GM20431 (cell line): ENCODE results near the gene KRT33A.
"Not testable (repeated sequence)": the region's sequence is repeated elsewhere in the genome, so short reads cannot be mapped to it uniquely, and the experiment has no call there.

Source experiments
- in situ Hi-C: fragments of 300-500 bp; cut with MseI, MboI; formaldehyde crosslinking; loops from one replicate; pipeline ENCODE4 v1.15.0; 2020; ENCODE audit warnings: low sequenced_read_pairs; ENCODE audit not compliant: unreplicated experiment

KRT33A gene

DNA sequence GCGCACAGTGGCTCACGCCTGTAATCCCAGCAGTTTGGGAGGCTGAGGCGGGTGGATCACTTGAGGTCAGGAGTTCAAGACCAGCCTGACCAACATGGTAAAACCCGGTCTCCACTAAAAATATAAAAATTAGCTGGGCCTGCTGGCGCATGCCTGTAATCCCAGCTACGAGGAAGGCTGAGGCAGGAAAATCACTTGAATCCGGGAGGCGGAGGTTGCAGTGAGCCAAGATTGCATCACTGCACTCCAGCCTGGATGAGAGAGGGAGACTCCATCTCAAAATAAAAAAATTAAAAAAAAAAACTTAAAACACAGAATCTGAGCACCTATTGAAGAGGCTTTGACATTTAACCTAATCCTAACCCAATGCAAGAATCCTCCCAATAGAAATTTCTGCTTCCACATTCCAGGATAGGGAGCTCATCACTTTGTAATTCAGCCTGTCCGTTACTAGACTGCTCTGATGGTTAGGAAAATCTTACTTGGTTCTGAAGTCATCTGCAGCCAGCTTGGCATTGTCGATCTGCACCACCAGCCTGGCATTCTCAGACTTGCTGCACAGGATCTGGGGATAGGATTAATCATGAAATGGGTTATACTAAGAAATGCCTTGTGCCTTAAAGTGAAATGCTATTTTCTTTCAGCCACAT, 16.9 kb upstream of the KRT33A start:
- in situ Hi-C loops, result no loop called here

GRCh38 chr17:41366070-41366469, 15.4 kb upstream of the KRT33A start:
- in situ Hi-C loops, result no loop called here

- in situ Hi-C loops, result no loop called here
Observed at GRCh38 chr17:41363881-41364280, 13.3 kb upstream of the KRT33A start.

GRCh38 chr17:41360296-41360995, 9.8 kb upstream of the KRT33A start:
- in situ Hi-C loops, result no loop called here

DNA sequence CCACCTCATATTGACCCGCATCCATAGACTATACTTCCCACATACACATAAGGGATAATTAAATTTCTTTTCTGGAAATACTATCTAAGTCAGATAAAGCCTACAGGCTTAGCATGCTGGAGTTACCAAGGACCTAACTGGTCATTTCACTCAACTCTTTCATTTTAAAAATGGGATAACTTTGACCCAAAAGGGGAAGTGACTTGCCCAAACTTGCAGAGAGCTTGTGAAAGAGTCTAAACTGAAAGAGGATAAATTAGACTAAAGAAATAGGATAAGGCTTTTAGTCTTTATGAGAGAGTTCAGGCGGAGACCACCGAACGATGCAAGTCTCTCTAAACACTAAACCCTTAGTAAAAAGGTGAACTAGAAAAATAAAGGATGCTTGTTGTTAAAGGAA, 3.9 kb upstream of the KRT33A start:
- in situ Hi-C loops, result no loop called here

DNA sequence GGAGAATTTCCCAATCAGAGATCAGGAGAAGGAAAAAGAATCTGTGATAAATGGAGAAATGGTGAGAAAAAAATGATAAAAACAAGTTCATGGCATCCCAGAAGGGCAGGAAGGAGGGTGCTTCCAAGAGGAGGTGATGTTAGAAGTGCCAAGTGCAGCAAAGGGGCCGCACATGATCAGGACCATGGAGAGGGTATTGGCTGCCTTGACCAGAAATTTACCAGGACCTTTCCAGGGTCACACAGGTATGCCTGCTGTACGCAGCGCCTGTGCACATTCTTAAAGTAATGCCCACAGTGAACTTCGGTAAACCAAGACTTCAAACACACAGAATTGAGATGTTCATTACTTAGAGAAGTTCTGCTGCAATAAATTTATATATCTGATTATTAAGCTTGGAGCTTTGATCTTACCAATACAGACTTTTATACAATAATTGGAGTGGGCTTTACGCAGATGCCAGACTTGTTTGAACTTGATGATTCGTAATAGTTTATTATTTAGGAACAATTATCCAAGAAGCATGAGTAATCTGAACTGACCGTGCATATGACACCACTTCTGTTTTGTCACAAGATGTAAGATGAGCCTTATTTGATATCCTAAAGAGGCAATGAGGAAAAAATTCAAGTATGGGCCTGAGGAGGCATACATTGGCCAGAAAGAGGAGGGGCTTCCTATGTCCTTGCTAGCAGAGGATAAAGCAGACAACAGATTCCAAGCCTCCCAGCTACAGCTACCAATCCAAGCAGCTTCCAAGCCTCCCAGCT, 2.2 kb upstream of the KRT33A start:
- in situ Hi-C loops, result no loop called here

GRCh38 chr17:41351177-41351576, 549 bp upstream of the KRT33A start:
- in situ Hi-C loops, result no loop called here

DNA sequence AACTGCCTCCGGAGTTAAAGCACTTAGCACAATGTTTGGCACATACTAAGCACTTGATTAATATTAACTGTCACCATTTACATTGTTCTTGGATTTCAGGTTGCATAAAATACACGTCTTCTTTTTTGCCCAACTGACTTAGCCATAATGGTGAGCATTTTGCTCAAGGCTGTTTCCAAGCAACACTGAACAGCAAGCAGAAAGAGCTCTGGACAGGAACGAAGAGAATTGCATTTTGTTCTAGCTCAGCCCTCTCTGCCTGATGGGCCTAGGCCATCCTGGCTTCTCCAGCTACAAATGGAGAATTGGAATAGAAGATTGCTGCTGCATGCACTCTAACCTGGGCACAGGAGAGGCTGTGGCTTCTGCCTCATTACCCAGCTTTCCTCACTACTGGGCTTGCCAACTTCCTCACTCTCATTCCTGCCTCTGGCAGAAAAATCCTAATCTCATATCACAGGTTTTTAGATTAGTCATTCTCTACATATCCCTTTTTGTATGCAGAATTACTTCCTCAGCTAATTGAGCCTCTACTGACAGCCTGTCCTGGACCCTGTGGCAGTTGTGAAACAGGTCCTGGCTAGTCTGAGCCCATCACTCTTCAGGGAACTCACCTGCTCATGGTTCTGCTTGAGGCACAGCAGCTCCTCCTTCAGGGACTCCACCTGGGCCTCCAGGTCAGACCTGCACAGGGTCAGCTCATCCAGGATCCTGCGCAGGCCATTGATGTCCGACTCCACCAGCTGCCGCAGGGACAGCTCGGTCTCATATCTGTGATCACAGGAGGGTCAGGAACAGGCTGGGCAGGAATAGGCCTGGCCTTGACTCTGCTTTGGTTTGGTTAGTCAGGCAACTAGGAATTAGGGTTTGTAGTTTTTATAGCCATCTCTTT, 2.5 kb downstream of the KRT33A start:
- in situ Hi-C loops, result no loop called here

DNA sequence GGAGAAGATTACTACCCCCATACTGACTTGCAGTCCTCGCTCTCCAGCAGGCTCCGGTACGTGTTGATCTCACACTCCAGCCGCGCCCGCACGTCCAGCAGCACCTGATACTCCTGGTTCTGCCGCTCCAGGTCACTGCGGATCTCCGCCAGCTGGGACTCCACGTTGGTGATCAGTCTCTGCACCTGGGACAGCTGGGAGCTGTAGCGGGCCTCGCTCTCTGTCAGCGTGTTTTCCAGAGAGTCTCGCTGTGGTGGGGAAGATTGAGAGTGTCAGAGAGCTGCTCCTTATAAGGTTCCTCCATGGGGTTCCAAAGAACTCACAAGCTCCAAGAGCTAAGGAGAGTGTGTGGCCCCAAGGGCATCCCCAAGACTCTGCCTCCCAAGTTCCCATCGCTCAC, 4.2 kb downstream of the KRT33A start:
- in situ Hi-C loops, result not testable (repeated sequence)

- in situ Hi-C loops, result no loop called here
Observed at GRCh38 chr17:41345992-41346391, 4.6 kb downstream of the KRT33A start.

GRCh38 chr17:41343029-41343428, 7.6 kb downstream of the KRT33A start:
- in situ Hi-C loops, result no loop called here

- in situ Hi-C loops, result no loop called here
Observed at GRCh38 chr17:41340934-41341861, 9.4 kb downstream of the KRT33A start.

DNA sequence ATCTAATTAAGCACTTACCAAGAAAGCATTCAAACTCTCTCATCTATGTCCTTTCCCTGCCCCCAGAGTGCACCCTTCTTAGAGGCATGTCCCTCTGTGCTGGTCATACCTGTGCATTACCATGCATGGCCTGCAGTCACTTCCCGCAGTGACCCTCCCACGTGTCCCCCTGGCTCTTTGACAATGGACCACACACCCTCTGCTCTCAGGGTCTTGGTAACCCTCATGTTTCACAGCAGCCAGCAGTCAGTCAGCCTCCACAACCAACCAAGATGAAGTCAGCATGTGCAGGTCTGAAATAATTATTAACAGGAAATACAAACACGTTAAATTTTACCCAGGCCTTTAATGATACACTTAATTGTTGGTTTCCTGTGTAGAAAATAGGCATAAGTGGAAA, 10.1 kb downstream of the KRT33A start:
- in situ Hi-C loops, result no loop called here

GRCh38 chr17:41339571-41340172, 11.0 kb downstream of the KRT33A start:
- in situ Hi-C loops, result no loop called here

DNA sequence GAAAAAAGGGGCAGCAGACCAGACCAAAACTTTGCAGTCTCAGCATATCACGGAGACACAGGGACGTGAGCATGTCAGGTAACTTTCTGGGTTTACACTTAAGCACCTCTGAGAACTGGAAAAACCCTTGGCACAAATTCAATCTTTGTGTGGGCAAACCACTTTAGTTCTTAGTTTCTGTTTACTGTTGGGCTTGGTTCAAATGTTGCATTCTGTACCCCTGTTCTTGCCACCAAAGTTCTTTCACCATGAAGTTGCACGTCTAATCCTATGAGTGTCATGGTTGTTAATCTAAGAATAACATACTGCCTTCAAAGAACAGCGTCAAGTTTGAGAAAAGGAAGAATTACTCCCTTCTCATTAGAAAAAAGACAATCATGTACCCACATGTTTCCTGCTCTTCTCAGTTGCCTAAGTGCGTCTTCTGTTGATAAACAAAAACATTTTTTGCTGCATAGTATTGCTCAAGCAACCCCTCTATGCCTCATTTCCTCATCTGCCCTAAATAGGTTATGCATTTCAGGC, 11.6 kb downstream of the KRT33A start:
- in situ Hi-C loops, result no loop called here

DNA sequence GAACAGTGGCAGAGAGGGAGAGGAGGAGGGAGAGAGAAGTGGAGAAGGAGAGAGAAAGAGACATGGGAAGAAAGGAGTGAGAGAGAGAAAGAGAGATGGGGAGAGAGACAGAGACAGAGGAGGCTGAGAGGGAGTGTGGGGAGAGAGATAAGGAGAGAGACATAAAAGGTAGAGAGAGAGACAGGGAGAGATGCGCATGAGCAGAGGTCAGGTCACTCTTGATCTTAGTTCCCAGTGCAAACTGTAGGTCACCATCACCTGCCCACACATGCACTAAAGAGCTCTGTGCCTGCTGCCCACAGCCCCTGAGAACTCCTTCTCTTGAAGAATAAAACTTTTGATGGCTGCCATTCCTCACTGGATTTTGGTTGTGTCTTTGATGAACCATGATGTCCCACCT, 14.9 kb downstream of the KRT33A start:
- in situ Hi-C loops, result no loop called here

- in situ Hi-C loops, result no loop called here
Observed at GRCh38 chr17:41334385-41335305, 16.0 kb downstream of the KRT33A start.

- in situ Hi-C loops, result no loop called here
Observed at GRCh38 chr17:41333836-41334235, 16.8 kb downstream of the KRT33A start.
